ENCODE results near the gene LIMK1. TPM values are rescaled to one million over a fixed set of nuclear protein-coding genes. Genes with fewer than 3 reads are reported as not detected.

Gene LIMK1
- 27.6 and 29.8 TPM in 2 replicates for total RNA-seq

DNA sequence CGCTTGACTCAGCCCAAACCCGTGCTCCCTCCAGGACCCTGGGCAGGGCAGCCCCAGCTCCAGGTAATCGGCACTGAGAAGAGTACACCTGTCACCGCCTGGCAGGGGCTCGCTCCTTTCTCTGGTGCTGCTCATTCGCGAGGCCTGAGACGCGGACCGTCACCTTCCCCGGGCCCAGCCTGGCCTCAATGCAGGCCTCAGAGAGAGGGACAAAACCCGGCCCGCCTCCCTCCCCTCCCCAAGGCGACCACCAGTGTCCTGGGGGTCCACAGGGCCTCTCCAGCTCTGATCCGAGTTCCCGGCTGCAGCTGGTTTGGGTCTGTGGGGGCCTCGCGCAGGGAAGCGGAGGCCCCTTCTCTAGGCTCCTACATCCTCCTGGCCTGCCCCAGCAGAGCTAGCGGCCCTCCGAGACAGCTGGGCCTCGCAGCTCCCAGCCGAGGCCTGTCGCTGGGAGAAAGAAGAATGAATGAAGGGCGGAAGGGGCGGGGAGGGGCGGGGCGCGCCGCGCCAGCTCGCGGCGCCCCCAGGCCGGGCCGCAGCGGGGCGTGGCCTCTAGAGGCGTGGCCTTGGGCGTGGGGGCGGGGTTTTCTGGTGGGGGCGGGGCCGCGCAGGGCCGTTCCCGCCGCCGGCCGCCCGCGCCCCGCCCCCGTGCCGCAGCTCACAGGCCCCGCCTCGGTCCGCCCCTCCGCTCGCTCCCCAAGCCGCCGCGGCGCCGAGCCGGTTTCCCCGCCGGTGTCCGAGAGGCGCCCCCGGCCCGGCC, at the start of gene LIMK1:
Gene LIMK1 (plus strand): TSS at position 688 of the 760 bp plus-strand sequence. CDS start 187 bp downstream, outside the sequence.

Other genes starting within 250 kb of the LIMK1 start
- gene METTL27, start 241.3 kb upstream of the LIMK1 start, total RNA-seq = 0.84 and 1.1 TPM in 2 replicates
- gene TMEM270, start 222.6 kb upstream of the LIMK1 start, total RNA-seq = not detected in 2 replicates
- gene ELN, start 55.6 kb upstream of the LIMK1 start, total RNA-seq = 0.21 TPM in 1 of 2 replicates, not detected in the other
- gene EIF4H, start 90.6 kb downstream of the LIMK1 start, total RNA-seq = 305 and 331 TPM in 2 replicates
- gene LAT2, start 126.2 kb downstream of the LIMK1 start, total RNA-seq = 0.07 TPM in 1 of 2 replicates, not detected in the other
- gene RFC2, start 170.6 kb downstream of the LIMK1 start, total RNA-seq = 30.2 and 42.8 TPM in 2 replicates
- gene CLIP2, start 205.6 kb downstream of the LIMK1 start, total RNA-seq = 12.3 and 14.7 TPM in 2 replicates